Limb (tissue), 2 donors: ENCODE data around the gene INPP5D.

ENCODE experiments used
- DNase-seq, 2 donors: peaks; one replicate each; pipeline ENCODE4 v3.0.0-alpha.2; 2016; ENCODE audit errors: extremely low spot score in 2 of 2

The INPP5D gene

GRCh38 chr2:233208382-233209116, 148.4 kb downstream of the INPP5D start:
- DNase-seq: no peak

DNA sequence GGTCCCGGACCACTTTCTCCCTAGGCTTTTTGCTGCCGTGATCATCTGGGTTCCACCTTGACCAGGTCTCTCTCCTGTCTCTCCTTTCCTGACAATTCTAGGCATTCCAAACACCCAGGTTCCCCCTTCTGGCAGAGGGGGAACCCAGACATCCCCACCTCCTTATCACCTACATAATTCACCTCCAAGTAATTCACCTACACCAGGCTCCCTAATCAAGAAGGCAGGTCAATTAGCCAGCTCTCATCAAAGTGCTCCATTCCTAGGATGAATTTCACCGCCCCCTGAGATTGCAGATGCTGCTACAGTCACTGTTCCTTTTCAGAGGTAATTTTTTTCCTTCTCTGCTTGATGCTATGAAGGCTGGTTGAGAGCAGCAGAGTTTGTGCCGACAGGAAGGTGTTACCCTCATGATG, 149.0 kb downstream of the INPP5D start:
- DNase-seq: no peak

DNA sequence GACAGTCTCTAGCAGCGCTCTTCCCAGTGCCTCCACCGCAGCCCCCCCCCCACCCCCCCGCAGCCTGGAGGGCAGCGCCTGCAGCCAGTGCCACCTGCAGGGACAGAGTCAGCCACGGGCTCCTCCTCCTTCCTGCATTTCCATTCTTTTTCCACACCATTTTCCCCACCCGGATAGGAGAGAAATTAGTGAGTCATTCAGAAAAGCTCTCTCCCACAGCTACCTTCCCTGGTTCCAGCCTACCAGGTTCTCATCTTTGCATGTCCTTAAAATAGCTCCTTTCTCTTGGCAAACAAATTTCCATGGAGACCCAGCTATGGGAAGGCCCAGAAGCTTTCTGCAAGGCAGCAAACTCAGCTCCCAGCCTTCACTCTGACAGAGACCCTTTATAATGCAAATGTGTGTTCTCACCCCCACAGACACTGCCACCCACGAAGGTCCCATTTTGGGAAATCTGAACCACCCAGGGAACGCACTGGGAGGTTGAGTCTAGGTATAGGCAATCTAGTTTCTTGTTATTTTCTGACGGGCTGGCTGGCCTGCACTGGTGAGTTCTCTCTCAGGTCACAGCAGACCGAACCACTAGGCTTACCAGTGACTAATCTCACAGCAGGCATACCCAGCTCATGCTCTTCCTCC, 149.5 kb downstream of the INPP5D start:
- DNase-seq: peak; percentile 55 to 63

GRCh38 chr2:233210281-233210680, 150.1 kb downstream of the INPP5D start:
- DNase-seq: no peak

DNA sequence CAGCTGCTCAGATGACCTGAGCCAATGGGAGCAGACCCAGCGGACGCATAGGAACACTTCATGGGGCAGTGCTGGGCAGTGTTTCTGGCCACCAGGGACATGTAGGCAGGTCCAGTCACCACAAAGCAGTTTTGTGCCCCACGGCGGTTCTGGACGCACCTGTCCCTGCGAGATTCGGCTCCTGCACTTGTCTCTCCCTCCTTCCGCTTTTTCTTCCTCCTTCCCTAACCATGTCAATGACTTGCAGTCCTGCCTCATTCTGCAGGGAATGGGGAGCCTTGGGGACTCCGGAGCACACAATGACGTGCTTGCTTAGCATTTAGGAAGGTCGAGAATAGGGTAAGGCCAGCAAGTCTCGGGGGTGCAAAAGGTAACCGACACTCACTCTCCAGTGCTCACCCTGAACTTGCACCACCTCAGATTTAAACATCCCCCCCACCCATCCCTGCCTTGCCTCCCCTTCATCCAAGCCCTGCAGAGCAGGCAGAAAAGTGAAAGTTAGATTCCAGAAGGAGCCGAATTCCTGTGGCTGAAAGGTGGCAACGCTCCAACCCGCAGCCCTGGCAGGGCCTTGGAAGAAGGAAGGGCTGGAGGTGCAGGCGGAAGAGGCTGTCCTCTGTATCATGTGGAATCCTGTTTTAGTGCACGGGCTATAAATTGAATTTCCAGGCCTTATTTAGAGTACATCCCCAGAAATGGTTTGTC, 150.9 kb downstream of the INPP5D start:
- DNase-seq: peak; percentile 77 to 88

DNA sequence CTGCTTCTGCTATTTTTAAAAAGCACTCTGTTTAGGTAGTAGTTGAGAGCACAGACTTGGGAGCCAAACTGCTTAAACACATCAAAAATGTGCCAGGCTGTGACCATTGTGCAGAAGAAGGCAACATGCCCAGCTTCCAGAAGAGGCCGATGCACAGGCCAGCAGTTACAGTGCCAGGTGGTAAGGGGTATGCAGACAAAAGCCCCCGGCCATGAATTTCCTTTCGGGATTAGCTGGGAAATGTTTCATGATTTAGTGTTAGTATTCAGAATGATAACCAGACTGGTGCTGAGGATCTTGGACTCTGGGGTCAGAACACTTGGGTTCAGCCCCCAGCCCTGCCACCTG, 151.4 kb downstream of the INPP5D start:
- DNase-seq: no peak

DNA sequence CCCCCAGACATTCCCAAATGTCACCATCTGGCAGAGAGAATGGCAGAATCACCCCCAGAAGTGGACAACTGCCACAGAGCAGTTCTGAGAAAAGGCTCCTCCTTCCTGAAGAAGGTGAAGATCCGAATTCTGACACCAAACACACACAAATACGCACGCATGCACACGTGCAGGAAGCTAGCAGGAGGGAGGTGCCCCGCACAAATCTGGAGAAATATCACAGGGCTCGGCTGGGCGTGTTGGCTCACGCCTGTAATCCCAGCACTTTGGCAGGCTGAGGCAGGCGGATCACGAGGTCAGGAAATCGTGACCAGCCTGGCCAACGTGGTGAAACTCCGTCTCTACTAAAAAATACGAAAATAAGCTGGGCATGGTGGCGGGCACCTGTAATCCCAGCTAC, 152.9 kb downstream of the INPP5D start:
- DNase-seq: no peak

DNA sequence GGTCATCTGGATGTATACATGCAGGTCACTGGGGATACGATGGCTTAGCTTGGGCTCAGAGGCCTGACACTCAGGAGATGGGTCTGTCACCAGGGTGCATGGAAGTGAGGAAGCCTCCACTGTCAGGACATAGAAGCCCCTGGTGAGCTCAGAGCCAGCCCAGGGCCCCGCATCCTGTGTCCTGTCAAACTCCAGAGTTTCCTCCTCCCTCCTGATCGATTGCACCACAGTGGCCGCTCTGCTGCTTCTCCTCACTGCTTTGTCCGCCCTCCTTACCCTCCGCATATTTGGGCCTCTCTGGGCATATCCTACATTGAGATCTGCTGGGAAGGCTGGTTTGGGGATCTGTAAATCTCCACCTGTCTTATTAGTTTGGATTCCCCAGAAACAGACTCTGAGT, 153.8 kb downstream of the INPP5D start:
- no peak for DNase-seq

DNA sequence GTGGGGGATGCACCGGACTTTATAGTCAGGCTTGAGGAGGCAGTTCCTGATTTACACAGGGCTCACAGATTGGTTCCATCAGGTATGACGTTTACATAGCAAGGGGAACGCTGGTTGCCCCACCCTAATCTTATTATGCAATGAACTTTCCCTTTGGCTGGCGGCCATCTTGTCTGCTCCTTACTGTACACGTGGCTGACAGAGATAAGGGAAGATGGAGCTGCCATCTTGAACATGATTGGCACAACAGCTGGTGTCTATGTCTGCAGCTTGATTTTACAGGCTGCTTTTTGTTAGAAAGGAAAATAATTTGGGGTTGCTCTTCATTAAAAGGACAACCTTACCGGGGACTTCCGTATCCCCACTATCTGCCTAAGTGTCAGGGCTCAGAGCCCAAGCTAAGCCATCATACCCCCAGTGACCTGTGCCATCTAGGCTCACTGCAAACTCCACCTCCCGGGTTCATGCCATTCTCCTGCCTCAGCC, 157.8 kb downstream of the INPP5D start:
- DNase-seq: no peak

GRCh38 chr2:233218836-233219235, 158.7 kb downstream of the INPP5D start:
- DNase-seq: no peak

DNA sequence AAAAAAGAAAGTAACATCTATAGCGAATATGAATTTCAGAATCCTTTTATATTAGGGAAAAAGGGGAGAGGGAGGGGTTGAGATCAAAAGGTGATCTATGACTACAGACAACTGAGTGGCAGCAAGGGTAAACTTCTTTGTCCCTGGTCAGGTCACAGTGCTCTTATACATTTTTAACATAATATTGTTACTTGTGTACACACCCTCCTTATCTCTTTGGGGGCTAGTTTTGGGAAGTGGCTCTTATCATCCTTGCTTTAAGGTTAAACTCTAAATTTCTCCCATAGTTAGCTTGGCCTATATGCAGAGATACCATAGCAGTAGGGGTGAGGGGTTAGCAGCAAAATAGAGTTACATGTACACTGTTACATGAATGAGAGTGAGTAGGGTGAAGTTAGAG, 159.7 kb downstream of the INPP5D start:
- DNase-seq: no peak

GRCh38 chr2:233221378-233222063, 161.4 kb downstream of the INPP5D start:
- no peak for DNase-seq

DNA sequence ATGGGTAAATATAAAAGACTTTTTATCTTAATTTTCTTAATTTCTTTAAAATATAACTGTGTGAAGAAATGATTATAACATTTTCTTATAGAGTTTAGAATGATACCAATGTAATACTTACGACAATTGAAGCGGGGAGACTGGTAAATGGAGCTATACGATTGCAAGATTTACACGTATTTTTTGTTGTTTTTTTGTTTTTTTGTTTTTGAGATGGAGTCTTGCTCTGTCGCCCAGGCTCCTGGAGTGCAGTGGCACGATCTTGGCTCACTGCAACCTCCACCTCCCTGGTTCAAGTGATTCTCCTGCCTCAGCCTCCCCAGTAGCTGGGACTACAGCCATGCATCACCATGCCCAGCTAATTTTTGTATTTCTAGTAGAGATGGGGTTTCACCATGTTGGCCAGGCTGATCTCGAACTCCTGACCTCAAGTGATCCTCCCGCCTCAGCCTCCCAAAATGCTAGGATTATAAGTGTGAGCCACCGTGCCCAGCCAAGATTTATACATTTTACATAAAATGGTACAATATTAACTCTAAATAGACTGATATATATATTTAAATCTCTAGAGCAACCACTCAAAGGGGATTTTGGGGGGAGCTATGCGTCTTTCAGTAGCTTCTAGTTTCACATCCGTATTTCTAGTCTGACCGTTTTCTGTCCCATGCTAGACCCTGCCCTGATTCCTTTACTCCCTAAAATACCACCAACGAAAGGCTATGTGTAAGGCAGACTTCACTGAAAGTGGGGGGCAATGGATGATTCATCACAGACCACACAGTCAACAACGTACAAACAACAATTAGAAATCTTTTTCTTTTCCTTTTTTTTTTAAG, 163.1 kb downstream of the INPP5D start:
- DNase-seq: no peak

DNA sequence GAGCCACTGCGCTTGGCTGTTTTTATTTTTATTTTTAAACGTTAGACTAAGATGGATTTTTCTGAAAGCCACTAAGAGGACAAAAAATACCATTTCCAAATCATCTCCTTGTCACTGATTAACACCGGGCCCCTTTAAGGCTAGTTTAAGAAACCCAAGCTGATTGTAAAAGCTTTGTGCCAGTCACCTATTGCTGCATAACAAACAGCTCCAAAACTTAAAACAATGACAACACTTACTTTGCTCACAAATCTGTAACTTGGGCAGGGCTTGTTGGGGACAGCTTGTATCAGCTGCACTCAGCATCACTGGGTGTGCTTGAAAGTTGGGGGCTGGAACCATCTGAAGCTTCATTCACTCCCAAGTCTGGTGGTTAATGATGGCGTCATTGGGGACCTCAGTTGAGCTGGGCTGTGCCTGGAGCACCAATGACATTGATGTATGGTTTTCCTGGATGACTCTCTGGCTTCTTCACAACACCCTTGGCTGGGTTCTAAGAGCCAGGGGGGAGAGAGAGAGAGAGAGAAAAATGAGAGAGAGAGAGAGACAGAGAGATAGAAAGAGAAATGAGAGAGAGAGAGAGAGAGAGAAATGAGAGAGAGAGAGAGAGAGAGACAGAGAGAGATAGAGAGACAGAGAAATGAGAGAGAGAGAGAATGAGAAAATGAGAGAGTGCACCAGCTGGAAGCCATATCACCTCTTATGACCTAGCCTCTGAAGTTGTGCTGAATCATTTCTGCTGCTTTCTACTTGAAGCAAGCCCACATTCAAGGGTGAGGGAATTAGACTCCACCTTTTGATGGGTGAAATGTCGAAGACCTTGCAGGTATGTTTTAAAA, 165.3 kb downstream of the INPP5D start:
- no peak for DNase-seq

DNA sequence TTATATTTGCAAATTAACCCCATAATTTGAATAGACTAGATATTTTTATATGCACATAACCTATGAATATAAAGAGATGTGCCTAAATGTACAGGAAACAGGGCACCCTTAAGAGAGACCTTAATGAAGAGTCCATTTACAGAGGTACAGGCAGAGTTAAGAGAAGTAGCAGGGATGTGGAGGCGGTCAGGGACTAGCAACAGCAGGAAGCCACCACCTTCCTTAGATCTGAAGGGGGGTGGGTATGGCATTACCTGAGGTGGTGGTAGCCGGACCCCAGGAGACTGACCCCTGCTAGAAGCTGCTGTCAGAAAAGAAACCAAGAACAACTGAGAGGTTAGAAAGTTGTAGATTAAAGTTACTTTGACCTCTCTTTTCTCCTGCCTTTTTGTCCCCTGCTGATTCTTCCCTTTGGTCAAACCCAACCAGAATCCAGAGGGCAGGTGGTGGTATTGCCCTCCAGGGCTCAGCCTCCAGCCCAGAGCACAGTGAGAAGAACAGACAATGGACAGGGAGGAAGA, 166.4 kb downstream of the INPP5D start:
- DNase-seq: no peak

DNA sequence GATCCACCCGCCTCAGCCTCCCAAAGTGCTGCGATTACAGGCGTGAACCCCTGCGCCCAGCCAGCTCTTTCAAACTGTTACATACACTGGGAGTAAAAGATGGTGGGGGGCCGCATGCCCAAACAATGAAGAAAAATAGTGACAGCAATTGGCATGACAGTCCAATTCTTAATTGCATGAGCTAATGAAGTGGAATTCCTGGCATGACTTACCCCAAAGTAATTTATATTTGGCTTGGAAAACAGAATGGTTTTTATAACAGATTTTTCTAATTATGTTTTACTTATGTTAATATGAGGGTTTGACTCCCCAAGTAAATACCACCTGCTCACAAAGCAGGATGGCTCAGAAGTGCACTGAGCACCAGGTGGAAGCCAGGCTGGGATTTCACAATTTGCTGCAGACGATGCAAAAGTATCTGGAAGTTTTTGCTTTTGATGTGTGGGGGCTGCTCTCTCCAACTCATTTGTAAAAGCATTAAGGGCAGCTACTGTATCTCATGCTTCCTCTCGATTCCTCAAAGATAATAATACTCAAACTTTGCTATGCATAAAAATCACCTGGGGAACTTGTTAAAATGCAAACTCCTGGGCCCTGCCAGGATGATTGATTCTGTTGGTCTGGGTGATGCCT, 167.3 kb downstream of the INPP5D start:
- no peak for DNase-seq

DNA sequence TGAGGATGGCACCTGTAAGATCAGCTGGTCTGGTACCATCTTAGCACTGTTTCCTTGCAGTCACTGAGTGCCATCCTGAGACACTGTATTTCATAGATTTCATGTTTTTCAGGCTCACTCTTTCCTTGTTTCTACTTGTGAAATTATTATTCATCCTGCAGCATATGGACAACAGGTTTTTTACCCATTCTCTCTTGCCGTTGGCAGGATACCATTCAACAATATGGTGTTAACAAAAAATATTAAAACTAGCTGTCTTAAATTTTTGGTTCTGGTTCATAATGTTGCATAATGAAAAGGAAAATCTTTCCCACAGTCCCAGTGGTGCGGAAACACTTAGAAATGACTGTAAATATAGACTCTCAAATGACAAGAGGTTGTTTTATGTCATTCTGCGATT, 168.2 kb downstream of the INPP5D start:
- no peak for DNase-seq

DNA sequence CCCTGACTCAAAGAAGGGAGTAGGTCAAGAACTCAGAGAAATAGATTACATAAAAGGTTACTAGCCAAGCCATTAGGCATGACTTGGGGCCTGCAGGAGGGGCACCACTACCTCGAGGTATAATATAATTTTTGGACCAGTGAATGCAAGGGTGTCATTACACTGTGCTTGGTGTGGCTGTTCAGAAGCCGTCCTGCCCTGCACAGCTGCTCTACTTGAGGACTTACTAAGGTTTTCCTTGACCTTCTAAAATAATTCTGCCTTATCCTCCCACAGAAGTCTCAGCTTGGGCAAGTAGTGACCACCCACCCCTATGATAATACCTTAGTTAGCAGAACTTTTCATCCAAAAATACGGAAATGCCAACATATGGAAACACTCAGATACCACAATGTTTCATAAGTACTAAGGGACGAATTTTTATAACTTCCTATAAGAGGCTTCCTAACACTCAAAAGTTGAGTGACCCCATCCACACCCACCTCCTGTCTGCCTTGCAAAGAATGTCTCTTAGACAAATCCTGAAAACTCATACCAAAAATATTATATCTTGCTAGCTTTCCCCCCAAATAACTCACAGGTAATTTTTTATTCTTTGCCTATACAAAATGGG, 173.6 kb downstream of the INPP5D start:
- no peak for DNase-seq

DNA sequence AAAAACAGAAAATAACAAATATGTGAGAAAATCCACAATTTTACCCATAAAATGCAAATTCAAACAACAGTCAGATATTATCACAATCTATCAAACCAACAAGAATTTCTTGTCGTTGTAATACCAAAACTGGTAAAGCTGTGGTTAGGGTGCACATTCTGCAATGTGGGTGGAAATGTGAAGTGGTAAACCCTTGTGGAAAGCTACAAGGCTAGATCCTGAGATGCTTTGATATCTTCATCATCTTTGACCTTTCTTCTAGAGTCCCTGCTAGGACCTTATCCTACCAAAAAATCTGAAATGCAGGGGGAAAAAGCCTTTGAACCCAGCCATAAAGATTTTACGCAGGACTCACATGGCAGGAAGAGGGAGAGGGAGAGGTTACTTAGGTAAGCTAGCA, 174.1 kb downstream of the INPP5D start:
- DNase-seq: no peak
